NCI-H2196 (cell line): ENCODE results near the gene VARS2.
"Not testable (repeated sequence)": the region's sequence is repeated elsewhere in the genome, so short reads cannot be mapped to it uniquely, and the experiment has no call there.

ENCODE experiments used
- DNase-seq: peaks from one replicate; lab custom pipeline; 2025; ENCODE audit not compliant: unreplicated experiment; lab: John Stamatoyannopoulos, UW

The VARS2 gene

DNA sequence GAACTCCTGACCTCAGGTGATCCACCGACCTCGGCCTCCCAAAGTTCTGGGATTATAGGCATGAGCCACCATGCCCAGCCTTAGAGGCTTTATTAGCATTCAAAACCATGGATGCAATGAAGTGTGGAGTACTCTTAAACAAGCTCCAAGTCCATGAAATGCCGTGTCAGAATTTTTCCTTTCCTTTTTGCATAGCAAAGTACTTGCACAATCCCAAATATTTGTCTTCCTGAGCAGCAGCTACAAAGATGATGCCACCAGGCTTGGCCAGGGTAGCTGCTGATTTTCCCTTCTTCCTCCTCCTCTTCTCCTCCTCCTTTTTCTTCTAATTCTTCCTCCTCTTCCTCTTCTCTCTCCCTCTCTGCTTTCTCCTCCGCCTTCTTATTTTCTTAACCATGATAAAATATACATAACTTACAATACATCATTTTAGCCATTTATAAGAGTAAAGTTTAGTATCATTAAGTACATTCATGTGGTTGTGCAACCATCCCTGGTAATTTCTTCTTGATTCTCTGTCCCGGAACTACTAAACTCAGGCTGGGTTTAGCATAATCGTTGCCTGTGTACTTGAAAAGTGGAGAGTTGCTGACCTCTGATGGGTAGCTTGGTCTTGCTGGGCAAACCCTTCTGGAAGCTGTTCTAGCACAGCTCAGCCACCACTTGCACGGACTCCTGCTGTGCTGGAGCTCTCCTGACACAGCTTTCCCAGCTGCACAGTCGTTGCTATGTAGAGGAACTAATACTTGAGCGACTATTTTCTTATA is 47.1 kb downstream of the VARS2 start:
- no peak for DNase-seq

DNA sequence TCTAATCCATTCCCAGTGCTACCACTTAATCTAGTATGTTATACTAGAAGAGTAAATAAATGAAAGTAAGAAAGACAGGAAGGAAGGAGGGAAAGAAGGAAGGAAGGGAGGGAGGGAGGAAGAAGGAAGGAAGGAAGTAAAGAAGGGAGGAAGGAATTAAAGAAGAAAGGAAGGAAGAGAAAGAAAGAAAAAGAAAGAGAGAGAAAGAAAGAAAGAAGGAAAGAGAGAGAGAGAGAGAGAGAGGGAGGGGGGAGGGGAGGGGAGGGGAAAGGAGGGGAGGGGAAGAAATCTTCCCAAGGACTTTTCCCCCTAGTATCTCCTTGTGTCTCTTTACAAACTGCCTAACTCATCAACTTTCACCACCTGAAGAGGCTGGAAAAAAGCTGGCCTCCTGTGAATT is 48.7 kb downstream of the VARS2 start:
- no peak for DNase-seq

DNA sequence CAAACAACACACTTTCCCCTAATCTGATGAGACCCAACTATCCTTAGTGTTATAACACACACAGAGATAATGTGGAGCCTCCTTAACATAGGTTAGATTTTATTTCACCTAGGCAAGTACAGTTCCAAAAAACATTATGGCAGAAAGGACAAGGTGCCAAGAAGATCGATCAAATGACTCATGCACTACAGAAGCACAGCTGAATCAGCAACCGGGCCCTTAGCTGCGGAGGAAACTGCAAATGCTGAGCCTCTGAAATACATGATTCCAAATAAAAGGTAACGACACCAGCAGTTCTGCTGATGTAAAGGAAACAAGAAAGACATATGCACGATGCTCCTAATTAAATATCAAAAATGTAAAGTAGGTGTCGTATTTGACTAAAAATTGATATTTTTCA is 49.6 kb downstream of the VARS2 start:
- DNase-seq, result no peak

DNA sequence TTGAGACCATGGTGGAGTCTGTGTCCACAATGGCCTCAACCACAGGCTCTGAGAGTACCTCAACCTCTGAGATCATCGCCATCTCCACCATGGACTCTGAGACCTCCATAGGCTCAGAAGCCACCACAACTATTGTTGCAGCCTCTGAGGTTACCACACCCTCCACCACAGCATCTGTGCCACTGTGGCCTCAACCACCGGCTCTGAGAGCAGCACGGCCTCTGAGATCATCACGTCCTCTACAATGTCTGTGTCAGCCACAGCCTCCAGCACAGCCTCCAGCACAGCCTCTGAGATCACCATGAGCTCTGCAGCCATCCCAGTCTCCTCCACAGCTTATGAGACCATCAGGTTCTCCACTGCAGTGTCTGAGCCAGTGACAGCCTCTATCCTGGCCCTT is 50.0 kb downstream of the VARS2 start:
- DNase-seq, result no peak

DNA sequence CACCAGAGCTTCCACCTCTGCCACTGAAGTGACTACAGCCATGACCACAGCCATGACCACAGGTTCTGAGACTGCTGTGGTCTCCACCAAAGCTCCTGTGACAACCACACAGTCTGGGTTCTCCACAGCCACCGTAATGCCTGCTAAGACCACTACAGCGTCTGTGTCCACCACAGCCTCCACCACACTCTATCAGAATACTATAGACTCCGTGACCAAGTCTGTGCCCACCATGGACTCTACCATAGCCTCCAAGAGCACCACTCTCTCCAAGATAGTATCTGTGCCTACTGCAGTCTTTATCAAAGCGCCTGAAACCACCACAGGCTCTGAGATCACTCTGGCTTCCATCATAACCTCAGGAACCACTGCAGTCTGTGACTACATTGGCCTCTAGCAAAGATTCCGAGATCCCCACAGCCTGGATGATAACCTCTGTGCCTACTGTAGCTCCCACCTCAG is 51.1 kb downstream of the VARS2 start:
- DNase-seq, result no peak

DNA sequence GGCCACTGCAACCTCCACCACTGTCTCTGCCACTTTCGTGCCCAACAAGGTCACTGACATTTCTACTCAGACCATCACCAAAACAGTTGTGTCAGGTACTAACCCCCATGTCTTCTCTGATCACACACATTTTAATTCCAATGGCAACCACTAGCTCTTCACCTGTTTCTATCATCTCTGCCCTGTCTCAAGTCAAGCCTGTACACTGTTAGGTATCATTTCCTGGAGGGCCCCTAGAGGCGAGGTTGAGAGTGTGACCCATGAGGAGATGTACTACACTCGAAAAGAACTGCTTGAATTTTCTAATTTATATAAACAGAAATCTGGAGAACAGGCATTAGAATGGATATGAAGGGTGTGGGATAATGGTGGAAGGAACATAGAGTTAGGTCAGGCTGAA is 52.1 kb downstream of the VARS2 start:
- no peak for DNase-seq

DNA sequence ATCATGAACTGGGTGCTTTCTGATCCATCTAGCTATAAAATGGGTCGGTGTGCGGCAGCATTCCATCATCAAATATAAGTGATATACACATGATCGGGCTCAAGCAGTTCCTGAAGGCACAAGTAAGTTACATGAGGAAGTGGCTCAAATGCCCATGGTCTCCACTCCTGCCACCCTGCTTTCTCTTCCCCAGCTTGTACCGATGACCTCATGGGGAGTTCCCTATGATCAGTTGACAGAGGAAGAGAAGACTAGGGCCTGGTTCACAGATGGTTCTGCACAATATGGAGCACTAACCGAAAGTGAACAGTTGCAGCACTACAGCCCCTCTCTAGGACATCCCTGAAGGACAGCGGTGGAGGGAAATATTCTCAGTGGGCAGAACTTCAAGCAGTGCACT is 55.1 kb downstream of the VARS2 start:
- DNase-seq, result not testable (repeated sequence)

DNA sequence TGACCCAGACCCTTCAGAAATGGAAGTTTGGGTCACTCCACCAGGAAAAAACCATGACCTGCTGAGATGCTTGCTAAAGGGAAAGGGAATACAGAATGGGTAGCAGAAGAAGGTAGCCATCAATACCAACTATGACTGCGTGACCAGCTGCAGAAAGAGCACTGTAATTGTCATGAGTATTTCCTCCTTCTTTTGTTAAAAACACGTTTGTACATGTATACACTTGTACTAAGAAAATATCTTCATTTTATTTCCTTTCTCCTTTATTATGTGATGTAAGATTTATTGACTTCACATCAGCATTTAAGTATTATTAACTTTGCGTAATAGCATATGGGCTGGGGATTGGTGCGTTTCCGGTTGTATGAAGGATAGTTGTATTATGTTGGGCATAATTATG is 56.9 kb downstream of the VARS2 start:
- no peak for DNase-seq

DNA sequence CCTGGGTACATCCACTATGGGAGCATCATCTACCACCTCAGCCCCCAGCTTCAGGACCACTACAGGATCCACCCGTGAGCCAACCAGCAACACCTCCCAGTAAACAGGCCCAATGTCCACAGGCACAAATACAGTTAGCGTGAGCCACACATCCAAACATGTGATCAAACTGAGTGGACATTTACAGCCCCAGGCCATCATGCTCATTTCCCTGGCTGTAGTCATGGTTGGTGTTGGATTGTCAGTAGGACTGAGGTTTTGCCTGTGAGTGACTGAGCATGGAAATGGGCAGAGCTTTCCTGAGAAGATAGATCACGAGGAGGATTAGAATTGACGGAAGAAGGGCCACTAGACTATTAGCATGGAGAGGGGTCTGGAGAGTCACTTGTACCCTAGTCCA is 58.8 kb downstream of the VARS2 start:
- no peak for DNase-seq

DNA sequence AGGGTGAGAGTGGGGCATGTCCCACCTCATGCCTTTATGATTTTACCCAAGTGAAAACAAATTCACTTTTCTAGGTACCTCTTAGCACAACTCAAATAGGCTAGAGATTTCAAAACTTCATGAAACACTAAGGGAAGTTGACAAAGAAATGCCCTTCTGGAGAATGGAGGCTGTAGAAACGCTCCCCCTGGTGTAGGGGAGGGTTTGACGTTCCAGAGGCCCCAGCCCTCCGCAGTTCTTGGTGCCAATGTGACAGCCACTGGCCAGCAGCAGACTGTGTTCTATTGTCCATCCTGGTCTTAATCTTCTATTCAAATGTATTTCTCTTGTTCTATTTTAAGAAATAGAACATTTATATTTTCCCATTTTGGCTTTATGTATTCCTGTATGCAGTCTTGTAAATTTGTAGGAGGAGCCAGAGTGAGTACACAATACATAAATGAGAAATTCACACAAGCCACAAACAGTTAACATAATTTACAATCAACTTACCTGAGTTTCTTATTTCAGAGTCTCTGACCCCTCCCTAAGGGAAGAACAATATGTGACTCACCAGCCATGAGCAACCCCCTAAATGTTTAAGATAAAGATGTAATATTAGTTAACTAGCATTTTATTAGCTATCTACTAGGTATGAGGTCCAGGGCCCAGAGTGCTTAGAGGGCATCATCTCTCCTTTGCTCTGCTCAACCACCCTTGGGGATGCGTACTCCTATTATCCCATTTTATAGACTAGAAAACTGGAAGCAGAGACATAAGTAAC is 60.6 kb downstream of the VARS2 start:
- DNase-seq, result no peak
